ENCODE measurements around the gene SH3PXD2B.

DNA sequence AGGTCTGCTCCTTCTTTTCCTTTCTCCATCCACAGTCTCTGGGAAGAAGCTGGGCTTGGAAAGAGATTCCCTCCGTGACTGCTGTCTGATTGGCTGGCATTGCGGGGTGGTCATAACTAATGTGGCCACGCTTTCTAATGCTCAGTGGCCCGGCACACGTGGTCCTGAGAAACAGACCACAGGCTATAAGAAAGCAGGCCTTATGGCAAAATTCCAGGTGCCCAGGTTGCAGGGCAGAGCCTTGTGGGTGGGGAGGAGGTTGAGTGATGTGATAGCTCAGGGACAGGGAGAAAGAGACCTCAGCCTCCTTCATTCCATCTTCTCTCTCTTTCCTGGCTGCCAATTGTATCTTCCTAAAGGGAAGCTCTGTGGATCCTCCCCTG is 5.4 kb upstream of the SH3PXD2B start:
- TF ChIP-seq CTCF (IDR thresholded peaks at IDR 0.05; ENCODE audit: low read depth, low read length, poor library complexity, severe bottlenecking), result no peak
- no peak for TF ChIP-seq EZH2phosphoT487 (IDR thresholded peaks at IDR 0.05; ENCODE audit: borderline replicate concordance, low read length)
